Suprapubic skin (tissue), 4 donors: ENCODE results near the gene SYNM.

Experiments
- EP300 ChIP-seq: sonication (generic); formaldehyde crosslinking; IDR thresholded peaks from one replicate; pipeline ENCODE4 v1.6.1; 2017; ENCODE audit warnings: antibody characterized with exemption
- POLR2A ChIP-seq, 2 donors: fragments of 450-650 bp; IDR thresholded peaks; one replicate each; pipeline ENCODE4 v1.6.1; 2017; ENCODE audit warnings: antibody characterized with exemption in 2 of 2, mild to moderate bottlenecking in 2 of 2, moderate library complexity in 2 of 2
- POLR2AphosphoS5 ChIP-seq, 3 donors: sonication (generic); formaldehyde crosslinking; IDR thresholded peaks; one replicate each; pipeline ENCODE4 v1.6.1; 2017; ENCODE audit warnings: antibody characterized with exemption in 3 of 3
- TF ChIP-seq, protein P1 (sequence below), 2 donors: fragments of 200-600 bp in 1 of 2; fragments of 450-650 bp in 1 of 2; sonication (generic) in 1 of 2; IDR thresholded peaks; one replicate each; pipeline ENCODE4 v1.5.1; 2016 to 2019; ENCODE audit warnings: antibody characterized with exemption in 2 of 2, mild to moderate bottlenecking in 1 of 2, moderate library complexity in 1 of 2

DNA sequence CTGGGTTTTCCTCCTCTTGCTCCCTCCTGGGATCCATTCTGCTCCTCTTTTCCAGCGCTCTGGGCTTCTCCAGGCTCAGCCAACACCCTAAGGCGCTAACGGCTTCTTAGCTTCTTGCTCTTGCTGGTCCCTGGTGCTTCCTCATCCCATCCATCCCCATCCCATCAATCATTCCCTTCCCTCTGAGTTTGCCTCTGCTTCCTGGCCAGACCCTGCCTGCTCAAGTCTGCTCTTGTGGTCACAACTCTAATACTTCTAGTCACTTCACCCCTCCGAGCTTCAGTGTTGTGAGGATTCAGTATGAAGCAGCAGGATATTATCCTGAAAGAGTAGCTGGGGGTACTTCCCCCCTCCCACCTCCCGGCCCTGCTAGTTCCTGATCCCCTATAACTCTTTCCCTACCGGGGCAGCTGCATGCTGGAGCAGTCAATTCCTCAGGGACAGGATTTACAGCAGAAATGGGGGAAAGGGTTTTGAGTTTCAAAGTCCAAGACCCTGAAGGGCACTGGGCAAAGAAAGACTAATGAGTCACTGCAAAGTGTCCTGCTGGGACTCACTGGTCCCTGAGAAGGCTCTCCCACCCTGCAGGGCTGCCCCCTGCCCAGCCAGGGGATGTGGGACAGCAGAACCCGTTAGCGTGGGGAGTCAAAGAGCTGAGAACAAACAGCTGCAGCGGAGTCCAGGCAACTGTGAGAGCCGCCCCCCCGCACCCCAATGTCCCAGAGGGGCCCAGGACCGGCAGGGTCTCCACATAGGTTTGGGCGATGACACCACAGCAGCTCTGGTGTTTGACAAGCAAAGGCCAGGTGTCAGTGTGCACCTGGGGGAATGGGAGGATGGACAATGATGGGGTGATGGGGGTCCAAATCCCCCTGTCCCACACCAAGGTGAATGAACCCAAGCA is 2.3 kb upstream of the SYNM start:
- TF ChIP-seq, protein P1, sequence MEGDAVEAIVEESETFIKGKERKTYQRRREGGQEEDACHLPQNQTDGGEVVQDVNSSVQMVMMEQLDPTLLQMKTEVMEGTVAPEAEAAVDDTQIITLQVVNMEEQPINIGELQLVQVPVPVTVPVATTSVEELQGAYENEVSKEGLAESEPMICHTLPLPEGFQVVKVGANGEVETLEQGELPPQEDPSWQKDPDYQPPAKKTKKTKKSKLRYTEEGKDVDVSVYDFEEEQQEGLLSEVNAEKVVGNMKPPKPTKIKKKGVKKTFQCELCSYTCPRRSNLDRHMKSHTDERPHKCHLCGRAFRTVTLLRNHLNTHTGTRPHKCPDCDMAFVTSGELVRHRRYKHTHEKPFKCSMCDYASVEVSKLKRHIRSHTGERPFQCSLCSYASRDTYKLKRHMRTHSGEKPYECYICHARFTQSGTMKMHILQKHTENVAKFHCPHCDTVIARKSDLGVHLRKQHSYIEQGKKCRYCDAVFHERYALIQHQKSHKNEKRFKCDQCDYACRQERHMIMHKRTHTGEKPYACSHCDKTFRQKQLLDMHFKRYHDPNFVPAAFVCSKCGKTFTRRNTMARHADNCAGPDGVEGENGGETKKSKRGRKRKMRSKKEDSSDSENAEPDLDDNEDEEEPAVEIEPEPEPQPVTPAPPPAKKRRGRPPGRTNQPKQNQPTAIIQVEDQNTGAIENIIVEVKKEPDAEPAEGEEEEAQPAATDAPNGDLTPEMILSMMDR (IDR thresholded peaks at IDR 0.05) = no peak
- TF ChIP-seq POLR2A (IDR thresholded peaks at IDR 0.05) = no peak
- no peak for TF ChIP-seq POLR2AphosphoS5 (IDR thresholded peaks at IDR 0.05)
- TF ChIP-seq EP300 = no peak
